Endothelial cell of umbilical vein (primary cell): ENCODE measurements around the gene RPL13.

Source experiments
- JUN ChIP-seq: IDR thresholded peaks from 2 replicates; pipeline ENCODE4 v1.6.1; 2011; ENCODE audit warnings: borderline replicate concordance, low read depth; ENCODE audit not compliant: insufficient read length, insufficient read depth
- POLR2A ChIP-seq: IDR thresholded peaks from 2 replicates; pipeline ENCODE4 v1.6.1; 2012; ENCODE audit warnings: low read depth, mild to moderate bottlenecking, control low read depth, low read length
- POLR2AphosphoS5 ChIP-seq: IDR thresholded peaks from 2 replicates; pipeline ENCODE4 v1.6.1; 2012; ENCODE audit warnings: low read depth, mild to moderate bottlenecking, control low read depth, low read length, moderate library complexity; ENCODE audit not compliant: insufficient read depth
- TF ChIP-seq, protein P1 (sequence below), 2 donors: IDR thresholded peaks; 1 replicate in 1 of 2; 2 replicates in 1 of 2; pipeline ENCODE4 v1.5.1; 2011; ENCODE audit warnings: low read length in 2 of 2, mild to moderate bottlenecking in 2 of 2, moderate library complexity in 2 of 2, control low read depth in 1 of 2, inconsistent platforms in 1 of 2, low read depth in 1 of 2; ENCODE audit not compliant: insufficient read depth in 1 of 2; ENCODE audit errors: extremely low read depth in 1 of 2

DNA sequence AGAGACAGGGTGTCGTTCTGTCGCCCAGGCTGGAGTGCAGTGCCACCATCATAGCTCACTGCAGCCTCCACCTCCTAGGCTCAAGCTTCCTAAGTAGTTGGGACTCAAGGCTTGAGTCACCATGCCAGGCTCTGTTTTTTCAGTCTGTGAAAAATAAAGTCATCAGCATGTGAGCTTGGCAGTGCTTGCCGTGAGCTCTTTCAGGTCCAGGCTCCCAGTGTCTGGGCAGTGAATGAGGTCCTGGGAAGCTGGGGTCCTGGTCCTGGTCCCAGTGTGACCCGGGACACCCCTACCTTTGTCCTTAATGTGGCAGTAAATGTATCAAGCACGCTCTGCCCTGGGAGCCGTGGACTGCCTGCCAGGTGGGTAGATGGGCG, 22.9 kb upstream of the RPL13 start:
- TF ChIP-seq POLR2AphosphoS5: no peak
- no peak for TF ChIP-seq POLR2A
- TF ChIP-seq, protein P1, sequence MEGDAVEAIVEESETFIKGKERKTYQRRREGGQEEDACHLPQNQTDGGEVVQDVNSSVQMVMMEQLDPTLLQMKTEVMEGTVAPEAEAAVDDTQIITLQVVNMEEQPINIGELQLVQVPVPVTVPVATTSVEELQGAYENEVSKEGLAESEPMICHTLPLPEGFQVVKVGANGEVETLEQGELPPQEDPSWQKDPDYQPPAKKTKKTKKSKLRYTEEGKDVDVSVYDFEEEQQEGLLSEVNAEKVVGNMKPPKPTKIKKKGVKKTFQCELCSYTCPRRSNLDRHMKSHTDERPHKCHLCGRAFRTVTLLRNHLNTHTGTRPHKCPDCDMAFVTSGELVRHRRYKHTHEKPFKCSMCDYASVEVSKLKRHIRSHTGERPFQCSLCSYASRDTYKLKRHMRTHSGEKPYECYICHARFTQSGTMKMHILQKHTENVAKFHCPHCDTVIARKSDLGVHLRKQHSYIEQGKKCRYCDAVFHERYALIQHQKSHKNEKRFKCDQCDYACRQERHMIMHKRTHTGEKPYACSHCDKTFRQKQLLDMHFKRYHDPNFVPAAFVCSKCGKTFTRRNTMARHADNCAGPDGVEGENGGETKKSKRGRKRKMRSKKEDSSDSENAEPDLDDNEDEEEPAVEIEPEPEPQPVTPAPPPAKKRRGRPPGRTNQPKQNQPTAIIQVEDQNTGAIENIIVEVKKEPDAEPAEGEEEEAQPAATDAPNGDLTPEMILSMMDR (IDR thresholded peaks at IDR 0.05; ENCODE audit: extremely low read depth in 1 of 2, insufficient read depth in 1 of 2, low read depth in 1 of 2, low read length in 2 of 2): no peak
- TF ChIP-seq JUN: no peak
